A673 (cell line): Measurements from ENCODE around the gene IMP4.

Experiments
- EZH2 ChIP-seq: fragments of 200-600 bp; sonication (generic); IDR thresholded peaks from 2 replicates; pipeline ENCODE4 v1.6.1; 2017; ENCODE audit warnings: borderline replicate concordance, low read depth, mild to moderate bottlenecking, mixed read lengths, antibody characterized with exemption, low read length; ENCODE audit not compliant: poor library complexity, severe bottlenecking
- TF ChIP-seq, protein P1 (sequence below): fragments of 300-800, 200-600 bp; sonication (generic); conservative IDR thresholded peaks from 2 replicates; pipeline ENCODE4 v1.5.1; 2017; ENCODE audit warnings: low read depth, mild to moderate bottlenecking, antibody characterized with exemption, low read length, moderate library complexity, mixed read lengths

DNA sequence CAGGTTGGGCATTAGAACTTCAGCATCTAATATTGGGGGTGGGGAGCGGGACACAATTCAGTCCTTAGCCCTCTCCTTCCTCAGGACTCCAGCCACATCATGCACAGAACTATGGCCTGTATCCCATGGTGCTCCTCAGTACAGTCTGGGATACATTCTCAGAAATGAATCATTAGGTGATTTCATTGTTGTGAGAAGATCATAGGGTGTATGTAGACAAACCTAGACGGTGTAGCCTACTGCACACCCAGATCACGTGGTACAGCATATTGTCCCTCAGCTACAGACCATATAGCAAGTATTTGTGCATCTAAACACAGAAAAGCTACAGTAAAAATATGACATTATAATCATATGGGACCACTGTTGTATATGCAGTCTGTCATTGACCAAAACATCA is 23.2 kb upstream of the IMP4 start:
- TF ChIP-seq, protein P1, sequence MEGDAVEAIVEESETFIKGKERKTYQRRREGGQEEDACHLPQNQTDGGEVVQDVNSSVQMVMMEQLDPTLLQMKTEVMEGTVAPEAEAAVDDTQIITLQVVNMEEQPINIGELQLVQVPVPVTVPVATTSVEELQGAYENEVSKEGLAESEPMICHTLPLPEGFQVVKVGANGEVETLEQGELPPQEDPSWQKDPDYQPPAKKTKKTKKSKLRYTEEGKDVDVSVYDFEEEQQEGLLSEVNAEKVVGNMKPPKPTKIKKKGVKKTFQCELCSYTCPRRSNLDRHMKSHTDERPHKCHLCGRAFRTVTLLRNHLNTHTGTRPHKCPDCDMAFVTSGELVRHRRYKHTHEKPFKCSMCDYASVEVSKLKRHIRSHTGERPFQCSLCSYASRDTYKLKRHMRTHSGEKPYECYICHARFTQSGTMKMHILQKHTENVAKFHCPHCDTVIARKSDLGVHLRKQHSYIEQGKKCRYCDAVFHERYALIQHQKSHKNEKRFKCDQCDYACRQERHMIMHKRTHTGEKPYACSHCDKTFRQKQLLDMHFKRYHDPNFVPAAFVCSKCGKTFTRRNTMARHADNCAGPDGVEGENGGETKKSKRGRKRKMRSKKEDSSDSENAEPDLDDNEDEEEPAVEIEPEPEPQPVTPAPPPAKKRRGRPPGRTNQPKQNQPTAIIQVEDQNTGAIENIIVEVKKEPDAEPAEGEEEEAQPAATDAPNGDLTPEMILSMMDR: no peak
- no peak for TF ChIP-seq EZH2
